HPDE6-E6E7 (cell line): ENCODE measurements around the gene FLVCR2.

Experiments
- DNase-seq: peaks from one replicate; pipeline ENCODE4 v3.0.0; 2011; ENCODE audit warnings: missing footprints; ENCODE audit errors: extremely low spot score

The FLVCR2 gene

DNA sequence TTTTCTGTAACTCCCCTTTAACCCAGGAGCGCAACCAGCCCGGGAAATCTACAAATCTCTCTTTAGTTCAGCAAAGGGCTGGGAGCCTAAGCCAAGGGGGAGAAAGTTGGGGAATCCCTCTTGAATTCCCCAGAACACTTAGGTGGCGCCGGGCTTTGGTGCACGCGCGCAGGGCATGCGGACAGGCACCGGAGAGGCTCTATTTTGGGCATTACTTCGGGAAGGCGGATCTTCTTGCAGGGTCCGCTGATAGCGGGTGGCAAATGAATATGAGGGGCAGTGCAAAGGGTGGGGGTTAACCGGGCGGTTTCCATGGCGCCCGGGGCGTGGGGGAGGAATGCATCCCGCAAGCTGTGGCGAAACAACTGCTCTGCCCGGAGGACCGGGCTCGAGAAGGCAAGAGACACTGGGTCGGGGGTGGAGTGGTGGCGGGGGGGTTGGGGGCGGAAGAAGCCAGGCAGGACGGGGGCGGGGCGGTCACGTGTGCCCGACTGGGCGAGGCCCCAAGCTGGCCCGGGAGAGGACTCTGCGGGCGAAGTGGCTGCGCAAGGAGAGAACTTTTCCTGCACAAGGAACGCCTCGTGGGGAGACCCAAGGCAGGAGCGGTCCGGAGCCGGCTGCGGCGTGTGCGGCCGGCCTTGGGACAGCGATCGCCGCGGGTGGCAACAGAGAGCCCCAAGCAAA lies at the start of gene FLVCR2:
FLVCR2 (plus strand) TSS at position 519 of the 684 bp plus-strand sequence. CDS start 353 bp downstream, outside the sequence.
- peak; percentile 79 for DNase-seq

DNA sequence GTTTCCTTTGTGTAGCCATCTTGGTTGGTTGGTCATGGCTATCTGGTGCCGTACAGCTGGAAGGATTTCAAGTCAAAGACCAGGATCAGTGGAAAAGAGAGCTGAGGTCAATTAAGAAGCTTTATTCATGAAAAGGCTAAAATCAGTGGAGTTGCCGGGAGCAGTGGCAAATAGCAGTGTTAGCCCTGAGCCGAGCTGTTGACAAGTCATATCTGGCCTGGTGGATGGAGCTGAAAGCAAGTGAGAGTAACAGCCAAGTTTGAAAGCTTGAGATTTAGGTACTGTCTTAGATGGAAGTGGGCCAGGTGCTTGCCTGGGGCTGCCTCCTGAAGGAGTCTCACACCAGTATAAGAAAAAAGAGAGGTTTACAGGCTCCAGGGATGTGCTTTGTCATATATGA lies 47.2 kb upstream of the FLVCR2 start:
- DNase-seq: no peak

GRCh38 chr14:75531660-75532317 lies 46.6 kb upstream of the FLVCR2 start:
- DNase-seq: no peak

- no peak for DNase-seq
Observed at GRCh38 chr14:75533791-75534555, 44.4 kb upstream of the FLVCR2 start.

DNA sequence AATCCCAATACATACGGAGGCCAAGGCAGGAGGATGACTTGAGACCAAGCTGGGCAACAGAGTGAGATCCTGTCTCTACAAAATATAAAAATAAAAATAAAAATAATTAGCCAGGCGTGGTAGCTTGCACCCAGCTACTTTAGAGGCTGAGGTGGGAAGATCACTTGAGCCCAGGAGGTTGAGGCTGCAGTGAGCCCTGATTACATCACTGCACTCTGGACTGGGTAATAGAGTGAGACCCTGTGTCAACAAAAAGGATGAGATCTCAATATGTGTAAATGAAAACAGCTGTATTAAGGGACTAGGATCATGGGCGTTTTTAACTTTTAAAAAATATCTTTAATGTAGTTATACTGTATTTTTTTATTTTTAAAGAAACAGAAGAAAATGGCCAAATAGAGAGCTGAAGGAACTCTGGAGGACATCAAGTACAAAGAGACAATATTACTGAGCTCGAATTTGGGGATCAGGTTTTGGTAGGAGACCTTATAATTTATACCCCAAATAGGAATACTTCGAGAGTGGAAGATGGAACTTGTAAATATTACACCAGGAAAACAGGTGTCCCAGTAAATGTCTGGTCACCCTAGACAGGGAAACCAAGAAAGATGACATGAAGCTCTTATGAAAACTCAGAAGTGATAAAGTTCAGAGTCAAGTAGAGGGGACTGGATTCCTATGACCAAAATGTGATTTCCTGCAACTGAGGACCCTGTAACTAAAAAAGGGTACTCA lies 43.1 kb upstream of the FLVCR2 start:
- DNase-seq: no peak

GRCh38 chr14:75537071-75537470 lies 41.3 kb upstream of the FLVCR2 start:
- DNase-seq: no peak

GRCh38 chr14:75539162-75539560 lies 39.3 kb upstream of the FLVCR2 start:
- DNase-seq: no peak

GRCh38 chr14:75539561-75540478 lies 38.6 kb upstream of the FLVCR2 start:
- DNase-seq: no peak

- DNase-seq: no peak
Observed at GRCh38 chr14:75540479-75540851, 38.0 kb upstream of the FLVCR2 start.

DNA sequence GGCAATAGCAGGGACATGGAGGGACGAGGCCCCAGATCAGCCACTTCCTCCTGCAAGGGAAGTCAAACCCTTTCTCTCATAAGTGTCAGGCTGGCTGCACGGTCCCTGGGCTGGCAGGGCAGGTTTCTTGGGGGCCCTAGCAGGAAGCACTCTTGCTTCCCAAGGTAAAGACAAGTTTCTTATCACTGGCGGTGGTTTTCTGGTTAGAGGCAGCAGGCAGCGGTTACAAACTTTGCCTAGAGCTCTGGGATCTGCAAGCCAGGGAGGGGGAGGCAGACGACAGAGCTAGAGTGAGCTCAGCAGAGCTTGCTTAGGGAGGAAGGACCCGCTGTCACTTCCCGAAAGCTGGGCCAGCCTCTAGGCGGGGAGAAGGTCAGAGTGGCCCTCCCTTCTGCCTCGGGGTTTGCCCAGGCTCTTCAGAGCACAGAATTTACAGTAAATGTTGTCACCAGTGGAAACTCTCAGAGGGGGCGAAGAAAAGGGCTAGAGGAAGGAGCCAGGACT lies 35.8 kb upstream of the FLVCR2 start:
- DNase-seq: no peak

DNA sequence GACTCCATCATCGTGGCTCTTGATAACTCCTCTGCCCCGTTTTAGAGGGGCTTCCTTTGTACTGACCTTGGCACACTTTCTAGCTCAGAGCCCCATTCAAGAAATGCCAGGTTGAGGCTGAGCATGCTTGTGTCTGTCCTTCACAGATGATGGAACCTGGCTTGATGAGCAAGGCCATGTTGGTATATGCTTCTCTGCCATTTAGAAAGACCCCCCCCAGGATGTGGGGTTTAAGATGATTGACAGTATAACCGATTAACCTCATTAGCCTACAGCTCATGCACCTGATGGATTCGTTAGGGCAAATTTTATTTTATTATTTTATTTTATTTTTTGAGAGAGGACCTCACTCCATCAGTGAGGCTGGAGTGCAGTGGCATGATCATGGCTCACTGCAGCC lies 35.2 kb upstream of the FLVCR2 start:
- DNase-seq: no peak

GRCh38 chr14:75543786-75544185 lies 34.6 kb upstream of the FLVCR2 start:
- no peak for DNase-seq

DNA sequence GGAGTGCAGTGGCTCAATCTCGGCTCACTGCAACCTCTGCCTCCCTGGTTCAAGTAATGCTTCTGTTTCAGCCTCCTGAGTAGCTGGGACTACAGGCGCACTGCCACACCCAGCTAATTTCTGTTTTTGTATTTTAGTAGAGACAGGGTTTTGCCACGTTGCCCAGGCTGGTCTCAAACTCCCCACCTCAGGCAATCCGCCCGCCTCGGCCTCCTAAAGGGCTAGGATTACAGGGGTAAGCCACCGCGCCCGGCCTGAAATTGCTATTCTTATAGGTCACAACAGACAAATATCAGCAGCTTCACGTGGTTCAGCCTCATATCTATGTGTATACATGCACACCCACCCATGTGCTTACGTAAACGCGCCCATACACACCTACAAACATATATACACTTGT lies 32.5 kb upstream of the FLVCR2 start:
- no peak for DNase-seq

DNA sequence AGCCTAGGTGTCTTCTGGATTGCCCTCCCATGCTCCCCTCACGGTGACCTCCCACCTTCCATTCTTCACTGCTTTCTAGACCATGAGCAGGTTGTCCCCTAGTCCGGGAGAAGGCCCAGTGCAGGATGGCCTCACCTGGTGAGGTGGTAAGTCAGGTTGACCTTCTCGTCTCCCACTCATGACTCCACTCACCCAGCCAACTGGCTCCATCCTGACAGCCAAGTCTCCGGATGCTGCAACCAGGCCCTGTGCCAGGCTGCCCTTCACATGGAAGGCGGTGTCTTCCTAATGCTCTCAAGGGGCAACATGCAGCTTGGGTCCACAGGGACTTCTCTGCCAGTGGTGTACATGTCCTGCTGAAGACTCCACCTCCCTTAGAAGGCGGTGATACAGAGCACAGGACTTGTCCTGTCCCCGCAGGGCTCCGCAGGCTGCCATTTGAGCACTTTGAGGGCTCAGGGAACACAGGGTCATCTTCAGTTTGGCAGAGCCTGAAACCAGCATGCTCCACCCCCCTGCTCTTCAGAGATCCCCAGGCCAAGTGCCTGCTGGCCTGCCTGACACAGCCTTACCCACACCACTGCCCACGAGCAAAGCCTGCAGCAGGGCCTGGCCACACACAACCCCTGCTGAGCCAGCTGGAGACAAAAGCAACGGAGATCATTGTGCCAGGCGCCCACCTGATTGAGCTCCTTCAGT lies 30.7 kb upstream of the FLVCR2 start:
- DNase-seq: no peak

DNA sequence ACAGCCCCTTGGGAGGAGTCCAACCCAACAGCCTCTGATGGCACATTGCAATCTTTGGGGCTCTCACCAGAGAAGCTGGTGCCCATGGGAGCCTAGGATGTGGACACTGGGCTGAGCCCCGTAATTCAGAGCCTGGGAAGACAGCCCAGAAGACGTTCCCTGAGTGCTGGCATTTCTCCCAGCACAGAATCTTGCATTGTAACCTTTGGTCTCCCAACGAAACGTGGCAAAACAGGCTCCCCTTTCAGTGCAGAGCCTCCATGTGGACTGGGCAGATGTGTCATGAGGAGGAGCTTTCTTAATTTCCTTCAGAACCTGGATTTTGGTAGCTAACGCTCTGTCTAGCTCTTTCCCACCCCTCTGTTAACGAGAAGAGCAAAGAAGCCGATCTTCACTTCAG lies 29.9 kb upstream of the FLVCR2 start:
- no peak for DNase-seq

DNA sequence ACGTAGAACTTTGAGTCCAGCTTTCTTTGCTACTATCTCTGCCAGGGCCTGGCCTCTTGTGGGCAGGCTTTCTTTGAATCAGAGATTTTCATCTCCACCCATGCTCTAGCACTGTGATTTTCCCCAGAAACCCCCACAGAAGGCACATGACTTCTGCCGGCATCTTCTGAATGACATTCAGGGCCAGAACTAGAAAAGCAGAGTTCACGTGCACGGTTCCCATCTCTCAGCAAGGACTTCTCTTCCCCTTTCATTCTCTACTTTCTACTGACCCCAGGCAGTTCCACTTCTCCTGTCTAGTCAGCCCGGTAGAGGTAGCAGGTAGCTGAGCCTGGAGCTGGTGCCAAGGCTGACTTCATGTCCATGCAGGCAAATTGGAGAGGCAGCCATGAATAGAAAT lies 29.3 kb upstream of the FLVCR2 start:
- DNase-seq: no peak

DNA sequence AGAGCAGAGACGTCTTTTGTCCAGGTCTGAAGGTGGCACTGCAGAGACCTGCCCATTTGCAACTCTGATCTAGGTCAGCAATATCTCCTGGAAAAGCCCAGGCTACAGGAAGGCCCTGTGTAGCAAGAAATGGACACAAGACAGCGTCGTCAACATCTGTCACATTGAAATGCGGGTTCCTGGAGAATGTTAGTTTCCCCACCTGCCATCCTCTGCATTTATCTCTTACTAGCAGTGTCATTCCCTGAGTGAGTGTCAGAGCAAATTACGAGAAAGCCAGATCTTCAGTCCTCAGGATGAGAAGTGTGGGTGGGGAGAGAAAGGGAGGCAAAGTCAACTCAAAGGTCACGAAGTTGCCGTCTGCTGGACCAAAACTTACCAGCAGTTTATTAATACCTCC lies 27.4 kb upstream of the FLVCR2 start:
- no peak for DNase-seq

DNA sequence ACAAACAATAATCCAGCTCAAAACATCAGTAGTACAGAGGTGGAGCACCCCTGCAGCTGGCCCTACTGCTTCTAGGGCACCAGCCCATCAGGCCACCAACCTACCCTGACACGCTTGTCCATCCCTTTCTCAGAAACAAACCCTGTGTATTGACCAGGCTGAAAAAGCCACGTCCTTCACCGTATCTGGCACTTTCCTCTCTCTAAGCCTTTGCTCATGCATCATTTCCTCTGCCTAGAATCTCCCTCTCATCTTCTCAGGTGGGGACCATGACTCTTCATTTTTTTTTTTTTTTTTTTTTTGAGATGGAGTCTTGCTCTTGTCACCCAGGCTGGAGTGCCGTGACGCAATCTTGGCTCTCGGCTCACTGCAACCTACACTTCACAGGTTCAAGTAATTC lies 25.3 kb upstream of the FLVCR2 start:
- no peak for DNase-seq

GRCh38 chr14:75553761-75554364 lies 24.6 kb upstream of the FLVCR2 start:
- DNase-seq: no peak

DNA sequence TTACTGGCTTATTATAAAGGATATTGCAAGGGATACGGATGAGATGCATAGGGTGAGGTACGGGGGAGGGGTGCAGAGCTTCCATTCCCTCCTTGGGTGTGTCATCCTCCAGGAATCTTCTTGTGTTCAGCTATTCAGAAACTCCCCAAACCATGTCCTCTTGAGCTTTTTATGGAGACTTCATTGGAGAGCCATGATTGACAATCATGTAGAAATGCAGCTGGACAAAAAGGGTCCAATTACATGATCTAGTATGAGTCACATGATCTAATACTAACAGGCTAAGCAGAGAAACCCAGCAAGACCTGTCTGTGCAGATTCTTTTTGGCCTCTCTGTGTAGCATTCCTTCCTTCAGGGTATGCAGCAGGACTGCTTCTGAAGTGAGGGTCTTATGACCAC lies 23.9 kb upstream of the FLVCR2 start:
- peak; percentile 73 for DNase-seq
